Activated CD8-positive, alpha-beta T cell treated with anti-CD3 and anti-CD28 coated beads for 36 hours (primary cell): ENCODE results near the gene B3GALT6. TPM values are rescaled to one million over a fixed set of nuclear protein-coding genes. Genes with fewer than 3 reads are reported as not detected.
"Not testable (repeated sequence)": the region's sequence is repeated elsewhere in the genome, so short reads cannot be mapped to it uniquely, and the experiment has no call there.

ENCODE experiments used
- ATAC-seq: fragments of 200-7000 bp; cut with Tn5 transposase; one replicate; pipeline ENCODE4 v1.10.0; 2021; ENCODE audit warnings: mild to moderate bottlenecking, moderate library complexity
- CTCF ChIA-PET: fragments of 350-600 bp; sonication (Branson Sonifier 250); formaldehyde crosslinking; loops from one replicate; lab custom pipeline; 2021; ENCODE audit warnings: antibody characterized with exemption; lab: Charles Lee
- POLR2A ChIA-PET: fragments of 350-600 bp; sonication (Branson Sonifier 250); formaldehyde crosslinking; loops from one replicate; lab custom pipeline; 2021; ENCODE audit warnings: antibody characterized with exemption; lab: Charles Lee
- DNase-seq: peaks from one replicate; pipeline ENCODE4 v3.0.0-alpha.2; 2020
- H3K27ac Mint-ChIP-seq: one replicate; pipeline ENCODE4 v1.8.0; 2021; ENCODE audit warnings: mild to moderate bottlenecking, mixed read lengths
- H3K27me3 Mint-ChIP-seq: one replicate; pipeline ENCODE4 v1.8.0; 2021; ENCODE audit warnings: mixed read lengths
- H3K36me3 Mint-ChIP-seq: one replicate; pipeline ENCODE4 v1.8.0; 2021; ENCODE audit warnings: low read depth, mixed read lengths
- H3K4me1 Mint-ChIP-seq: one replicate; pipeline ENCODE4 v1.8.0; 2021; ENCODE audit warnings: low read depth, mixed read lengths
- H3K4me3 Mint-ChIP-seq: one replicate; pipeline ENCODE4 v1.8.0; 2021; ENCODE audit warnings: mild to moderate bottlenecking, moderate library complexity, mixed read lengths
- H3K9me3 Mint-ChIP-seq: one replicate; pipeline ENCODE4 v1.8.0; 2021; ENCODE audit warnings: mixed read lengths
- CTCF ChIP-seq: fragments of 200-600 bp; IDR thresholded peaks from one replicate; pipeline ENCODE4 v1.8.0; 2022; ENCODE audit warnings: antibody characterized with exemption, mild to moderate bottlenecking
- intact Hi-C: fragments of 100-400 bp; cut with micrococcal nuclease; formaldehyde crosslinking; loops from one replicate; pipeline ENCODE4 v1.10.0; 2022
- total RNA-seq, 2 experiments: library from RNA; stranded (reverse); gene quantifications; one replicate each; pipeline ENCODE4 v1.2.3, GENCODE V29; 2021

B3GALT6 gene
- total RNA-seq, 2 experiments from 2014 or later: 13.1 to 14.3 TPM

- DNase-seq (no peak), ATAC-seq (no peak)
- intact Hi-C loops: no loop called here
- POLR2A ChIA-PET: interaction anchor here (0.8 kb wide), 1 partner anchor 10 kb away, joined by 3 read pairs; no protein-coding TSS in a partner anchor
- Mint-ChIP-seq H3K27me3 (peaks cover 2% of the 10 kb centered on the region), H3K9me3 (no peaks in the 10 kb centered on the region), H3K36me3 (no peaks in the 10 kb centered on the region), H3K27ac (no peak overlapping the region), H3K4me3 (no peak overlapping the region), H3K4me1 (peaks cover 2% of the 10 kb centered on the region)
- CTCF ChIA-PET: no interaction called here
- TF ChIP-seq CTCF: no peak
Measured at GRCh38 chr1:1185101-1185765, 46.8 kb upstream of the B3GALT6 start.

- Mint-ChIP-seq H3K27ac (no peak overlapping the region), H3K4me1 (no peaks in the 10 kb centered on the region), H3K27me3 (no peaks in the 10 kb centered on the region), H3K4me3 (no peak overlapping the region), H3K36me3 (no peaks in the 10 kb centered on the region), H3K9me3 (peaks cover 6% of the 10 kb centered on the region)
- intact Hi-C loops: no loop called here
- DNase-seq (no peak), ATAC-seq (no peak)
- no peak for TF ChIP-seq CTCF
- CTCF ChIA-PET: interaction anchor here (1.3 to 2.1 kb wide), 3 partner anchors 13 to 65 kb away, joined by 4 to 6 read pairs (median 4); no protein-coding TSS in a partner anchor
- POLR2A ChIA-PET: interaction anchor here (0.6 to 1.5 kb wide), 4 partner anchors 22 to 220 kb away, joined by 3 to 4 read pairs (median 3); no protein-coding TSS in a partner anchor
Measured at GRCh38 chr1:1187938-1188337, 44.1 kb upstream of the B3GALT6 start.

- no peaks in the 10 kb centered on the region for H3K36me3 Mint-ChIP-seq
- no peak for TF ChIP-seq CTCF
Measured at GRCh38 chr1:1189111-1189510, 42.9 kb upstream of the B3GALT6 start.

GRCh38 chr1:1191734-1192133, 40.3 kb upstream of the B3GALT6 start:
- DNase-seq: no peak
- intact Hi-C loops: no loop called here
- TF ChIP-seq CTCF: no peak
- H3K4me3 Mint-ChIP-seq: no peak overlapping the region
- H3K27me3 Mint-ChIP-seq: no peaks in the 10 kb centered on the region
- peaks cover 4% of the 10 kb centered on the region for H3K36me3 Mint-ChIP-seq
- peaks cover 16% of the 10 kb centered on the region for H3K9me3 Mint-ChIP-seq
- ChIA-PET POLR2A (interaction anchor here (0.9 kb wide), 1 partner anchor 206 kb away, joined by 3 read pairs; no protein-coding TSS in a partner anchor), CTCF (interaction anchor here (0.9 to 1.5 kb wide), 3 partner anchors 9 to 207 kb away, joined by 3 to 5 read pairs (median 4); no protein-coding TSS in a partner anchor)
- peaks cover 4% of the 10 kb centered on the region for H3K4me1 Mint-ChIP-seq
- ATAC-seq: no peak
- H3K27ac Mint-ChIP-seq: no peak overlapping the region

More at GRCh38 chr1:1189111-1189510, 42.9 kb upstream of the B3GALT6 start:
- CTCF ChIA-PET: no interaction called here
- Mint-ChIP-seq H3K9me3 (peaks cover 6% of the 10 kb centered on the region), H3K4me3 (no peak overlapping the region), H3K4me1 (no peaks in the 10 kb centered on the region), H3K27ac (no peak overlapping the region), H3K27me3 (no peaks in the 10 kb centered on the region)
- ATAC-seq (no peak), DNase-seq (no peak)
- intact Hi-C loops: no loop called here
- POLR2A ChIA-PET: no interaction called here

GRCh38 chr1:1194723-1195122, 37.3 kb upstream of the B3GALT6 start:
- DNase-seq: no peak
- no peak for TF ChIP-seq CTCF
- CTCF ChIA-PET: interaction anchor here (1.3 kb wide), 1 partner anchor 16 kb away, joined by 3 read pairs; no protein-coding TSS in a partner anchor
- Mint-ChIP-seq H3K9me3 (peaks cover 16% of the 10 kb centered on the region), H3K27me3 (no peaks in the 10 kb centered on the region), H3K27ac (no peak overlapping the region), H3K4me1 (peaks cover 8% of the 10 kb centered on the region), H3K4me3 (no peak overlapping the region), H3K36me3 (peaks cover 4% of the 10 kb centered on the region)
- intact Hi-C loops: no loop called here
- ATAC-seq: no peak
- POLR2A ChIA-PET: interaction anchor here (1.0 to 2.1 kb wide), 6 partner anchors 9 to 23 kb away, joined by 3 to 6 read pairs (median 4); no protein-coding TSS in a partner anchor

GRCh38 chr1:1195726-1196125, 36.3 kb upstream of the B3GALT6 start:
- not testable (repeated sequence) for H3K27ac Mint-ChIP-seq, H3K4me3 Mint-ChIP-seq

More at GRCh38 chr1:1195726-1196125, 36.3 kb upstream of the B3GALT6 start:
- intact Hi-C loops, H3K27me3 Mint-ChIP-seq, CTCF ChIA-PET, DNase-seq, ATAC-seq, H3K36me3 Mint-ChIP-seq: not testable (repeated sequence)
- POLR2A ChIA-PET: interaction anchor here (1.0 to 2.1 kb wide), 6 partner anchors 9 to 24 kb away, joined by 3 to 6 read pairs (median 4); no protein-coding TSS in a partner anchor
- Mint-ChIP-seq H3K9me3 (peaks cover 16% of the 10 kb centered on the region), H3K4me1 (peaks cover 14% of the 10 kb centered on the region)
